Activated B cell treated with CpG ODN at 0.5 μM for 24 hours (primary cell): Measurements from ENCODE around the gene C6orf89. TPM values are rescaled to one million over a fixed set of nuclear protein-coding genes. Genes with fewer than 3 reads are reported as not detected.

ENCODE experiments used
- ATAC-seq: fragments of 200-7000 bp; cut with Tn5 transposase; one replicate; pipeline ENCODE4 v1.10.0; 2021; ENCODE audit warnings: low read depth, mild to moderate bottlenecking, moderate library complexity
- CTCF ChIA-PET: fragments of 350-600 bp; sonication (Branson Sonifier 250); formaldehyde crosslinking; loops from one replicate; lab custom pipeline; 2021; ENCODE audit warnings: antibody characterized with exemption; lab: Charles Lee
- POLR2A ChIA-PET: fragments of 350-600 bp; sonication (Branson Sonifier 250); formaldehyde crosslinking; loops from one replicate; lab custom pipeline; 2021; ENCODE audit warnings: antibody characterized with exemption; lab: Charles Lee
- DNase-seq: peaks from one replicate; pipeline ENCODE4 v3.0.0; 2022
- H3K27ac Mint-ChIP-seq: one replicate; pipeline ENCODE4 v1.8.0; 2020; ENCODE audit warnings: mixed read lengths
- H3K27me3 Mint-ChIP-seq: one replicate; pipeline ENCODE4 v1.8.0; 2021; ENCODE audit warnings: mixed read lengths
- H3K36me3 Mint-ChIP-seq: one replicate; pipeline ENCODE4 v1.8.0; 2021; ENCODE audit warnings: low read depth, mixed read lengths
- H3K4me1 Mint-ChIP-seq: one replicate; pipeline ENCODE4 v1.8.0; 2021; ENCODE audit warnings: mixed read lengths
- H3K4me3 Mint-ChIP-seq: one replicate; pipeline ENCODE4 v1.8.0; 2020; ENCODE audit warnings: mild to moderate bottlenecking, mixed read lengths
- H3K9me3 Mint-ChIP-seq: one replicate; pipeline ENCODE4 v1.8.0; 2020; ENCODE audit warnings: mixed read lengths
- CTCF ChIP-seq: fragments of 200-600 bp; IDR thresholded peaks from one replicate; pipeline ENCODE4 v1.8.0; 2022; ENCODE audit warnings: antibody characterized with exemption, mild to moderate bottlenecking
- intact Hi-C: fragments of 100-400 bp; cut with micrococcal nuclease; formaldehyde crosslinking; loops from one replicate; pipeline ENCODE4 v1.15.1; 2024
- total RNA-seq: library from RNA; stranded (reverse); gene quantifications from 2 replicates; pipeline ENCODE4 v1.2.3, GENCODE V29; 2022

The C6orf89 gene
- 29.7 and 30.3 TPM in 2 replicates for total RNA-seq

- DNase-seq (peak; percentile 89), ATAC-seq (peak; percentile 99)
- ChIA-PET CTCF (interaction anchor here (0.6 to 4.6 kb wide), 24 partner anchors 11 to 463 kb away, joined by 3 to 34 read pairs (median 4); partner anchors contain the start of gene PPIL1), POLR2A (interaction anchor here (1.0 to 3.2 kb wide), 10 partner anchors 11 to 469 kb away, joined by 3 to 49 read pairs (median 6); partner anchors contain the start of genes FGD2, MTCH1 and PPIL1)
- intact Hi-C loops, result loop anchor here (1.0 to 5.0 kb wide), 11 partner anchors 10 to 325 kb away; partner anchors contain the start of gene MTCH1
- Mint-ChIP-seq H3K4me3 (peak within 1 kb of the TSS; percentile 89), H3K27me3 (no peaks in the 10 kb centered on the region), H3K27ac (peak within 1 kb of the TSS; percentile 94), H3K36me3 (peaks cover 4% of the 10 kb centered on the region), H3K4me1 (peaks cover 30% of the 10 kb centered on the region), H3K9me3 (no peaks in the 10 kb centered on the region)
- peak; percentile 34 for TF ChIP-seq CTCF
These were observed at the start of gene C6orf89 for GRCh38 chr6:36885461-36886401. Gene C6orf89 (plus strand): TSS chr6:36885952. CDS start chr6:36899445, 13,493 bp downstream.

- ChIA-PET CTCF (interaction anchor here (0.6 to 2.0 kb wide), 2 partner anchors 13 to 35 kb away, joined by 3 to 4 read pairs; no protein-coding TSS in a partner anchor), POLR2A (no interaction called here)
- Mint-ChIP-seq H3K9me3 (no peaks in the 10 kb centered on the region), H3K27ac (no peak overlapping the region), H3K27me3 (peaks cover 31% of the 10 kb centered on the region), H3K4me3 (no peak overlapping the region), H3K4me1 (peaks cover 15% of the 10 kb centered on the region), H3K36me3 (no peaks in the 10 kb centered on the region)
- intact Hi-C loops, result no loop called here
- no peak for TF ChIP-seq CTCF
- no peak for ATAC-seq
- DNase-seq, result no peak
These were observed 49.4 kb upstream of the C6orf89 start for GRCh38 chr6:36836111-36837021.

- CTCF ChIA-PET, result interaction anchor here (2.0 kb wide), 1 partner anchor 12 kb away, joined by 4 read pairs; no protein-coding TSS in a partner anchor
- intact Hi-C loops, result no loop called here
- Mint-ChIP-seq H3K27me3 (peaks cover 31% of the 10 kb centered on the region), H3K9me3 (no peaks in the 10 kb centered on the region), H3K4me1 (peaks cover 15% of the 10 kb centered on the region), H3K4me3 (no peak overlapping the region), H3K36me3 (no peaks in the 10 kb centered on the region), H3K27ac (no peak overlapping the region)
- ATAC-seq, result no peak
- TF ChIP-seq CTCF, result no peak
- DNase-seq, result no peak
- POLR2A ChIA-PET, result no interaction called here
These were observed 48.8 kb upstream of the C6orf89 start for GRCh38 chr6:36837022-36837339.

GRCh38 chr6:36837686-36838085 is 48.1 kb upstream of the C6orf89 start:
- no peak overlapping the region for H3K4me3 Mint-ChIP-seq
- DNase-seq, result no peak
- no peaks in the 10 kb centered on the region for H3K36me3 Mint-ChIP-seq
- peaks cover 15% of the 10 kb centered on the region for H3K4me1 Mint-ChIP-seq
- CTCF ChIA-PET, result interaction anchor here (2.0 kb wide), 1 partner anchor 11 kb away, joined by 4 read pairs; no protein-coding TSS in a partner anchor
- no peak overlapping the region for H3K27ac Mint-ChIP-seq
- no peak for TF ChIP-seq CTCF
- H3K9me3 Mint-ChIP-seq, result no peaks in the 10 kb centered on the region
- peaks cover 31% of the 10 kb centered on the region for H3K27me3 Mint-ChIP-seq
- POLR2A ChIA-PET, result no interaction called here
- no peak for ATAC-seq
- intact Hi-C loops, result no loop called here
